DOHH2 (cell line): ENCODE measurements around the gene CACNG7.

ENCODE experiments used
- H3F3A ChIP-seq: fragments of 200-600 bp; sonication (generic), shearing (Covaris generic); 2 replicates; pipeline ENCODE4 v1.6.0; 2016; ENCODE audit warnings: antibody characterized with exemption, mild to moderate bottlenecking; ENCODE audit not compliant: control insufficient read depth, insufficient read depth
- H3K27ac ChIP-seq: fragments of 200-600 bp; sonication (generic); 2 replicates; pipeline ENCODE4 v1.5.1; 2014; ENCODE audit warnings: low read depth, mild to moderate bottlenecking, low read length, moderate library complexity
- H3K27me3 ChIP-seq: fragments of 200-600 bp; sonication (generic); 2 replicates; pipeline ENCODE4 v1.6.1; 2014; ENCODE audit warnings: mild to moderate bottlenecking, low read length, mixed read lengths; ENCODE audit not compliant: control insufficient read depth
- H3K36me3 ChIP-seq: fragments of 200-600 bp; sonication (generic); 2 replicates; pipeline ENCODE4 v1.6.1; 2014; ENCODE audit warnings: mild to moderate bottlenecking, low read length, moderate library complexity, mixed read lengths; ENCODE audit not compliant: control insufficient read depth
- H3K4me1 ChIP-seq: fragments of 200-600 bp; sonication (generic); 2 replicates; pipeline ENCODE4 v1.6.1; 2014; ENCODE audit warnings: mild to moderate bottlenecking, low read length, mixed read lengths; ENCODE audit not compliant: control insufficient read depth
- H3K4me2 ChIP-seq: fragments of 200-600 bp; sonication (generic); 2 replicates; pipeline ENCODE4 v1.6.0; 2014; ENCODE audit warnings: mild to moderate bottlenecking, low read length, moderate library complexity
- H3K4me3 ChIP-seq: fragments of 200-600 bp; sonication (generic); 2 replicates; pipeline ENCODE4 v1.5.1; 2014; ENCODE audit warnings: mild to moderate bottlenecking, low read length, mixed read lengths
- H3K79me2 ChIP-seq: fragments of 200-600 bp; sonication (generic); 2 replicates; pipeline ENCODE4 v1.6.1; 2014; ENCODE audit warnings: mild to moderate bottlenecking, low read length, mixed read lengths; ENCODE audit not compliant: control insufficient read depth
- H3K9me2 ChIP-seq: fragments of 200-600 bp; sonication (generic); replicated peaks from 2 replicates; pipeline ENCODE4 v1.6.1; 2014; ENCODE audit warnings: mild to moderate bottlenecking, low read length, mixed read lengths; ENCODE audit not compliant: control insufficient read depth
- H3K9me3 ChIP-seq: fragments of 200-600 bp; sonication (generic); 2 replicates; pipeline ENCODE4 v1.6.1; 2014; ENCODE audit warnings: antibody characterized with exemption, low read length, mixed read lengths; ENCODE audit not compliant: control insufficient read depth, insufficient read depth
- H4K20me1 ChIP-seq: fragments of 200-600 bp; sonication (generic); 2 replicates; pipeline ENCODE4 v1.6.0; 2014; ENCODE audit warnings: low read depth, mild to moderate bottlenecking, antibody characterized with exemption, low read length, moderate library complexity; ENCODE audit not compliant: control insufficient read depth, insufficient read depth
- EZH2phosphoT487 ChIP-seq: fragments of 200-600 bp; sonication (generic); IDR thresholded peaks from 2 replicates; pipeline ENCODE4 v1.6.1; 2017; ENCODE audit warnings: borderline replicate concordance, mild to moderate bottlenecking, antibody characterized with exemption, low read length, moderate library complexity, mixed read lengths
- TF ChIP-seq, protein P1 (sequence below): fragments of 200-600 bp; sonication (generic); IDR thresholded peaks from one replicate; pipeline ENCODE4 v1.5.1; 2014; ENCODE audit warnings: antibody characterized with exemption, mild to moderate bottlenecking, low read depth, low read length; ENCODE audit not compliant: poor library complexity, severe bottlenecking

The CACNG7 gene

GRCh38 chr19:53989600-53990533 is 80.8 kb downstream of the CACNG7 start:
- H3K27me3 ChIP-seq: no peaks in the 10 kb centered on the region
- H3K36me3 ChIP-seq: no peaks in the 10 kb centered on the region
- no peak overlapping the region for H3K27ac ChIP-seq
- H3K9me3 ChIP-seq: no peaks in the 10 kb centered on the region
- no peaks in the 10 kb centered on the region for H3K4me1 ChIP-seq
- no peaks in the 10 kb centered on the region for H3K9me2 ChIP-seq
- H3K4me2 ChIP-seq: no peak overlapping the region
- H3K4me3 ChIP-seq: no peak overlapping the region
- H3K79me2 ChIP-seq: no peaks in the 10 kb centered on the region
- no peaks in the 10 kb centered on the region for H3F3A ChIP-seq
- H4K20me1 ChIP-seq: no peaks in the 10 kb centered on the region
- no peak for TF ChIP-seq EZH2phosphoT487
- TF ChIP-seq, protein P1, sequence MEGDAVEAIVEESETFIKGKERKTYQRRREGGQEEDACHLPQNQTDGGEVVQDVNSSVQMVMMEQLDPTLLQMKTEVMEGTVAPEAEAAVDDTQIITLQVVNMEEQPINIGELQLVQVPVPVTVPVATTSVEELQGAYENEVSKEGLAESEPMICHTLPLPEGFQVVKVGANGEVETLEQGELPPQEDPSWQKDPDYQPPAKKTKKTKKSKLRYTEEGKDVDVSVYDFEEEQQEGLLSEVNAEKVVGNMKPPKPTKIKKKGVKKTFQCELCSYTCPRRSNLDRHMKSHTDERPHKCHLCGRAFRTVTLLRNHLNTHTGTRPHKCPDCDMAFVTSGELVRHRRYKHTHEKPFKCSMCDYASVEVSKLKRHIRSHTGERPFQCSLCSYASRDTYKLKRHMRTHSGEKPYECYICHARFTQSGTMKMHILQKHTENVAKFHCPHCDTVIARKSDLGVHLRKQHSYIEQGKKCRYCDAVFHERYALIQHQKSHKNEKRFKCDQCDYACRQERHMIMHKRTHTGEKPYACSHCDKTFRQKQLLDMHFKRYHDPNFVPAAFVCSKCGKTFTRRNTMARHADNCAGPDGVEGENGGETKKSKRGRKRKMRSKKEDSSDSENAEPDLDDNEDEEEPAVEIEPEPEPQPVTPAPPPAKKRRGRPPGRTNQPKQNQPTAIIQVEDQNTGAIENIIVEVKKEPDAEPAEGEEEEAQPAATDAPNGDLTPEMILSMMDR: no peak

DNA sequence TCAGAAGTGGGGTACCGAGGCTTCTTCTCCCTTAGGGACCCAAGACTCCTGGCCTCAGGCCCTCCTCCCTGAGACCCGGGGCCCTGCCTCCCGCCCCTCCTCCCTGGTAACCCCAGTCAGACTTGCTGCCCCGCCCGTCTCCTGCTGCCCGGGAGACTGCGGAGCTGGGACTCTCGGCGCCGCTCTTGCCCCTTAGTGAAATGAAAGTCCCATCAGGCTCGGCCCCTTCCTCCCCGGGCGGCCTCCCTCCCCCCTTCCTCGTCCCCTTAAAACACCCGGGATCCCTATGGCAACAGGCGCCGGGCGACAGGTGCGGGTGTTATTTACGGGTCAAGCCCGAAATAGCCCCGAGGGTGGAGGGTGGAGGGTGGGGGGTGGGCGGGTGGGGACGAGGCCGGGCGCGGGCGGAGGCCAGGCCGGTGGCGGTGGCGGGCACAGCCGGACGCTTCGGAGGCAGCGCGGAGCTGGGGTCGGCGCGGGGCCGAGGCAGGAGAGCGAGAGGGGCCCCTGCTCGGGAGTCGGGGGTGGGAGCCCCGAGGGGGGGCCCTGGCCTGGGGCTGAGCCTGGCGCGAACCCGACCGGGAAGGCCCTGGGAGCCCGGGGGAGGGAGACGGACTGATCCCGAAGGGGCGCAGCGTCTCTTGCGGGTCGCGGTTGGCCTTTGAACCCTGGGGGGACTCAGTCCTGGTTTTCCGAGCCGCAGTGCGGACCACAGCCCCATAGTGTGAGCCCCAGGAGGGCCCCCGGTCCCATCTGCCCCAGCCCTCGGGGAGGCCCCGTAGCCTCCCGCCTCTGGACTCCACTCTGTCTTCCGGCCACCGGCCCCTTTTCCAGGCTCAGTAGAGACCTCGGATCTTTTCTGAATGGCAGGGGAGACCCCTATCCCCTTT is 82.4 kb downstream of the CACNG7 start, which contains the start of gene CACNG6:
TSS of gene CACNG6 (plus strand) at position 414 of the 890 bp plus-strand sequence. CDS start 1,241 bp downstream, outside the sequence.
- H3K4me3 ChIP-seq: no peak within 1 kb of the TSS

GRCh38 chr19:53992211-53992610 is 83.1 kb downstream of the CACNG7 start:
- Histone ChIP-seq H3K27me3 (no peaks in the 10 kb centered on the region), H3K79me2 (no peaks in the 10 kb centered on the region)

More for the DNA sequence above, 82.4 kb downstream of the CACNG7 start, which contains the start of gene CACNG6:
- Histone ChIP-seq H3K27ac (no peak within 1 kb of the TSS), H3K79me2 (no peaks in the 10 kb centered on the region), H3F3A (no peaks in the 10 kb centered on the region), H3K36me3 (no peaks in the 10 kb centered on the region), H3K27me3 (no peaks in the 10 kb centered on the region), H3K4me2 (no peak within 1 kb of the TSS), H3K4me1 (no peaks in the 10 kb centered on the region), H3K9me2 (no peaks in the 10 kb centered on the region), H3K9me3 (no peaks in the 10 kb centered on the region), H4K20me1 (no peaks in the 10 kb centered on the region)
- TF ChIP-seq EZH2phosphoT487: no peak
- TF ChIP-seq, protein P1: no peak

More at GRCh38 chr19:53992211-53992610, 83.1 kb downstream of the CACNG7 start:
- Histone ChIP-seq H3K4me2 (no peak overlapping the region), H3K4me1 (no peaks in the 10 kb centered on the region), H3K4me3 (no peak overlapping the region), H3F3A (no peaks in the 10 kb centered on the region), H4K20me1 (no peaks in the 10 kb centered on the region), H3K27ac (no peak overlapping the region), H3K9me2 (no peaks in the 10 kb centered on the region), H3K36me3 (no peaks in the 10 kb centered on the region), H3K9me3 (no peaks in the 10 kb centered on the region)
- TF ChIP-seq, protein P1: no peak
- TF ChIP-seq EZH2phosphoT487: no peak
